GM19240 (cell line): ENCODE measurements around the gene HOXB13.
"Not testable (repeated sequence)": the region's sequence is repeated elsewhere in the genome, so short reads cannot be mapped to it uniquely, and the experiment has no call there.

Source experiments
- DNase-seq: peaks from one replicate; pipeline ENCODE4 v3.0.0; 2011; ENCODE audit warnings: low spot score; ENCODE audit not compliant: insufficient read length

Gene HOXB13

GRCh38 chr17:48726916-48727286 is 1.6 kb downstream of the HOXB13 start:
- no peak for DNase-seq

- DNase-seq = no peak
Measured at GRCh38 chr17:48726114-48726915, 2.2 kb downstream of the HOXB13 start.

GRCh38 chr17:48725288-48726064 is 3.1 kb downstream of the HOXB13 start:
- DNase-seq = no peak

GRCh38 chr17:48725004-48725287 is 3.6 kb downstream of the HOXB13 start:
- DNase-seq = no peak

GRCh38 chr17:48724251-48725003 is 4.1 kb downstream of the HOXB13 start:
- DNase-seq = no peak

- no peak for DNase-seq
Measured at GRCh38 chr17:48723423-48724250, 4.9 kb downstream of the HOXB13 start.

GRCh38 chr17:48722915-48723422 is 5.6 kb downstream of the HOXB13 start, which contains the start of gene PRAC2:
TSS of gene PRAC2 (plus strand) at chr17:48723185. CDS start at chr17:48724411, 1,226 bp downstream.
- no peak for DNase-seq

GRCh38 chr17:48722201-48722907 is 6.2 kb downstream of the HOXB13 start, which contains the start of gene PRAC1:
TSS of gene PRAC1 (minus strand) at chr17:48722518. CDS start at chr17:48722392, 126 bp downstream.
- DNase-seq = no peak

GRCh38 chr17:48721009-48721402 is 7.5 kb downstream of the HOXB13 start:
- no peak for DNase-seq

- no peak for DNase-seq
Measured at GRCh38 chr17:48720266-48721008, 8.1 kb downstream of the HOXB13 start.

- no peak for DNase-seq
Measured at GRCh38 chr17:48719642-48720265, 8.8 kb downstream of the HOXB13 start.

GRCh38 chr17:48718761-48719641 is 9.5 kb downstream of the HOXB13 start:
- no peak for DNase-seq

- DNase-seq = no peak
Measured at GRCh38 chr17:48718227-48718760, 10.3 kb downstream of the HOXB13 start.

GRCh38 chr17:48717367-48718226 is 11.0 kb downstream of the HOXB13 start:
- no peak for DNase-seq

- DNase-seq = not testable (repeated sequence)
Measured at GRCh38 chr17:48716549-48716948, 12.0 kb downstream of the HOXB13 start.

- DNase-seq = no peak
Measured at GRCh38 chr17:48715496-48716399, 12.8 kb downstream of the HOXB13 start.
